ENCODE measurements around the gene SMG6.
"Not testable (repeated sequence)": the region's sequence is repeated elsewhere in the genome, so short reads cannot be mapped to it uniquely, and the experiment has no call there.

The SMG6 gene

GRCh38 chr17:2174468-2175293, 128.9 kb downstream of the SMG6 start:
- DNase-seq = no peak

- no peak for DNase-seq
Measured at GRCh38 chr17:2174014-2174413, 129.6 kb downstream of the SMG6 start.

- DNase-seq = no peak
Measured at GRCh38 chr17:2172999-2173398, 130.6 kb downstream of the SMG6 start.

- DNase-seq = peak; percentile 73
Measured at GRCh38 chr17:2172077-2172851, 131.3 kb downstream of the SMG6 start.

GRCh38 chr17:2171702-2172076, 131.9 kb downstream of the SMG6 start:
- no peak for DNase-seq

- no peak for DNase-seq
Measured at GRCh38 chr17:2170023-2170422, 133.6 kb downstream of the SMG6 start.

GRCh38 chr17:2165723-2166122, 137.9 kb downstream of the SMG6 start:
- not testable (repeated sequence) for DNase-seq

- DNase-seq = no peak
Measured at GRCh38 chr17:2158396-2158780, 145.2 kb downstream of the SMG6 start.

GRCh38 chr17:2157675-2158395, 145.8 kb downstream of the SMG6 start:
- DNase-seq = no peak

GRCh38 chr17:2157081-2157480, 146.5 kb downstream of the SMG6 start:
- no peak for DNase-seq

GRCh38 chr17:2156666-2157065, 146.9 kb downstream of the SMG6 start:
- DNase-seq = no peak

GRCh38 chr17:2155573-2155972, 148.0 kb downstream of the SMG6 start:
- no peak for DNase-seq

GRCh38 chr17:2151358-2152033, 152.1 kb downstream of the SMG6 start:
- no peak for DNase-seq

- no peak for DNase-seq
Measured at GRCh38 chr17:2150806-2151205, 152.8 kb downstream of the SMG6 start.

- DNase-seq = no peak
Measured at GRCh38 chr17:2149934-2150333, 153.7 kb downstream of the SMG6 start.

- DNase-seq = no peak
Measured at GRCh38 chr17:2146132-2146871, 157.3 kb downstream of the SMG6 start.

- no peak for DNase-seq
Measured at GRCh38 chr17:2144701-2145100, 158.9 kb downstream of the SMG6 start.

- DNase-seq = no peak
Measured at GRCh38 chr17:2143332-2143731, 160.3 kb downstream of the SMG6 start.

GRCh38 chr17:2142682-2143081, 160.9 kb downstream of the SMG6 start:
- DNase-seq = not testable (repeated sequence)

- no peak for DNase-seq
Measured at GRCh38 chr17:2140683-2141082, 162.9 kb downstream of the SMG6 start.

- DNase-seq = peak; percentile 33
Measured at GRCh38 chr17:2138761-2139160, 164.8 kb downstream of the SMG6 start.

- no peak for DNase-seq
Measured at GRCh38 chr17:2138318-2138717, 165.3 kb downstream of the SMG6 start.

Data from DMS153 (cell line).